Measurements from ENCODE around the gene SMIM15. TPM values are rescaled to one million over a fixed set of nuclear protein-coding genes. Genes with fewer than 3 reads are reported as not detected.
A peak's percentile ranks its signal among the peaks of the same experiment; 100 is the strongest.

SMIM15 gene
- total RNA-seq, 4 donors from 2014 or later = 23.1 to 30.6 (median 28.8) TPM

DNA sequence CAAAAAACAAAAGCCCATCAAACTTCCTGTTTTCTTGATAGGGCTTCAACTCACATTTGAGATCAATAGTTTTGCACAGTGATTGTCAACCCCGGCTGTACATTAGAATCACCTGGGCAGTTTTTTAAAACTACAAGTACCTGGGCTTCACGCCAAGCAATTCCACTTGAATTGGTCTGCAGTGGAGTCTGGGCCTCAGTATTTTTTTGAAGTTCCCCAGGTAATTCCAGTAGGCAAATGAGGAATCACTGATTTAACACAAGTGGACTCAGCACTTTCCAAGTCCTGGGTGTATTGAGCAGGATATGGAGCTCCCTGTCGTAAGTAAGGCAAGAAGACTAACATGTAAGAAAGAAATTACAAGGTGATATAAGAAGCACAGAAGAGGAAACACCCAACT is 14.8 kb upstream of the SMIM15 start:
- no peak for ATAC-seq (ENCODE audit: low FRiP score)
- TF ChIP-seq, protein P1, sequence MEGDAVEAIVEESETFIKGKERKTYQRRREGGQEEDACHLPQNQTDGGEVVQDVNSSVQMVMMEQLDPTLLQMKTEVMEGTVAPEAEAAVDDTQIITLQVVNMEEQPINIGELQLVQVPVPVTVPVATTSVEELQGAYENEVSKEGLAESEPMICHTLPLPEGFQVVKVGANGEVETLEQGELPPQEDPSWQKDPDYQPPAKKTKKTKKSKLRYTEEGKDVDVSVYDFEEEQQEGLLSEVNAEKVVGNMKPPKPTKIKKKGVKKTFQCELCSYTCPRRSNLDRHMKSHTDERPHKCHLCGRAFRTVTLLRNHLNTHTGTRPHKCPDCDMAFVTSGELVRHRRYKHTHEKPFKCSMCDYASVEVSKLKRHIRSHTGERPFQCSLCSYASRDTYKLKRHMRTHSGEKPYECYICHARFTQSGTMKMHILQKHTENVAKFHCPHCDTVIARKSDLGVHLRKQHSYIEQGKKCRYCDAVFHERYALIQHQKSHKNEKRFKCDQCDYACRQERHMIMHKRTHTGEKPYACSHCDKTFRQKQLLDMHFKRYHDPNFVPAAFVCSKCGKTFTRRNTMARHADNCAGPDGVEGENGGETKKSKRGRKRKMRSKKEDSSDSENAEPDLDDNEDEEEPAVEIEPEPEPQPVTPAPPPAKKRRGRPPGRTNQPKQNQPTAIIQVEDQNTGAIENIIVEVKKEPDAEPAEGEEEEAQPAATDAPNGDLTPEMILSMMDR (IDR thresholded peaks at IDR 0.05) = no peak
- DNase-seq (ENCODE audit: low spot score) = no peak

DNA sequence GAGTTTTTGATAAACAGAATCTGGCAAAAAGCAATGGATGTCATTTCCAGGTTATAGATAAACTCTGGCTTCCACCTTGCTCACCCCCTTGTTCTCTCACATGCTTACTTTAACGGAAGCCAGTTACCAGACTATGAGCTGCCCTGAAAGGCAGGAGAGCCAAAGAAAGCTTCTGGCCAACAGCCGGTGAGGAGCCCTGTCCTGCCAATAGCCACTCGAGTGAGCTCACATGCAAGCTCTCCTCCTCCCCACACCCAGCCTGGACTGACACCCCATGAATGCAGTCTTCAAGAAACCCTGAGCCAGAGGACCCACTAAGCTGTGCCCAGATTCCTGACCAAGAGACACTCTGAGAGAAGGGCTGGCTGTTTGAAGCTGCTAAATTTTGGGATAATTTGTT is 14.4 kb upstream of the SMIM15 start:
- TF ChIP-seq, protein P1 (IDR thresholded peaks at IDR 0.05) = no peak
- no peak for ATAC-seq (ENCODE audit: low FRiP score)

DNA sequence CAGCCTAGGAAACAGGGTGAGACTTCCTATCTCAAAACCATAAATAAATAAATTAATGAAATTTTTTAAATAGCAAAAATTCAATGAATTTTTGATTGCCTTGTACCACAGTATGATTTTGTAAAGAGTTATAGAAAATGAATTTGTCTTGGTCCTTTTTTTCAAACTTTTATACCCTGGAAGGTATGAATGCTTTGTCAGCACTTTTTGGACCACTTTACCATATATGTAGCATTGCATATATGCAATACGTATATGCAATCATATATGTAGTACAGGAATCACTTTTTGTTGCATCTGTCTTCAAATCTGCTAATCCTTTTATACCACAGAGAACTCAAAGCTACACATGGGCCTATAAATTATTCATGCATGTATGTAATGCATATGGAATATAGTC is 9.2 kb upstream of the SMIM15 start:
- DNase-seq (ENCODE audit: low spot score) (no peak), ATAC-seq (ENCODE audit: low FRiP score) (no peak)
- TF ChIP-seq, protein P1 (IDR thresholded peaks at IDR 0.05) = no peak

More for the DNA sequence above, 14.4 kb upstream of the SMIM15 start:
- no peak for DNase-seq (ENCODE audit: low spot score)

DNA sequence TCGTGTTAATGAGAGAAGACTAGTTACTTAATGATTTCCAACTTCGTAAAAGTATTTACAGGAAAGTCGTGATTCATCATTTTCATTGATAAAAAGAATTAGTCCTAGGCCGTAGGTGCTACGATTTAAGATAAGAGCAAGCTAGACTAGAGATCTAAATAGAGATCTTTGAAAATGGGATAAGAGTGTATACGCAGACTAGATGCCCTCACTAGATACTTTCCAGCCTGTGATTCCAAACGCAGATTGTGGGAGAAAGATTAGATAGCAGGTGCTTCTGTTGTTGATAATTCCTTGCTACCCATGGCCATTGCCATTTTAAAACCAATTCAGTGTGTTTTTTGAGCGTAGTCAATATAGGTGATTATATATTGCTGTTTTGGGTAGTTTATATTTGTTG is 6.7 kb upstream of the SMIM15 start:
- no peak for ATAC-seq (ENCODE audit: low FRiP score)
- TF ChIP-seq, protein P1 (IDR thresholded peaks at IDR 0.05) = no peak

DNA sequence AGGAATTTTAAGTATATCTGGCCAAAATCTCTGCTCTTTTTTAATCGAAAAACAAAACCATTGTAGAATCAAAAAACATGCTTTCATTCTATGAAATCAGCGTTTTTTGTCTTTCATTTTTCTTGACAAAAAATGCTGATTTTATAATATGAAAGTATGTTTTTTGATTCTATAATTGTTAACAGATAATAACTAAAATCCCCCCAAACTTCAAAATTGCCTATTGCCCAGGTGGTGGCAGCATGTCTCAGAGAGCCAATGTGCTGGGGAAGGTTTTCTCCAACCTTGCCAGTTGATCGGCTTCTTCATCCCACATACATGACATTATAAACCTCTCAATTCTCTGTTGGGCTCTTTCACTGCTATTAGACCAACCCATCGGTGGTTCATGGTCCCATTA is 5.1 kb upstream of the SMIM15 start:
- ATAC-seq (ENCODE audit: low FRiP score) = no peak
- TF ChIP-seq, protein P1 (IDR thresholded peaks at IDR 0.05) = no peak
- DNase-seq (ENCODE audit: low spot score) = no peak

More for the DNA sequence above, 6.7 kb upstream of the SMIM15 start:
- no peak for DNase-seq (ENCODE audit: low spot score)

DNA sequence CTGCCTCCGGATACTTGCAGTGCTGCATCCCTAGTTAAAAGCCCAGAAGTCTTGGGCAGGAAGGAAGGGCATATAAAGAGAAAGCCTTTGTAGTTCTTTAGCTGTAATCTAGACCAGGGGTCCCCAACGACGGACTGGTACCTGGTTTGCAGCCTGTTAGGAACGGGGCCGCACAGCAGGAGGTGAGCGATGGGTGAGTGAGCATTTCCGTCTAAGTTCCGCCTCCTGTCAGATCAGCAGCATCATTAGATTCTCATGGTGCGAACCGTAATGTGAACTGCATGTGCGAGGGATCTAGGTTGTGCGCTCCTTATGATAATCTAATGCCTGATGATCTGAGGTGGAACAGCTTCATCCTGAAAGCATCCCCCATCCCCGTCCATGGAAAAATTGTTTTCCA is 1.6 kb upstream of the SMIM15 start:
- TF ChIP-seq, protein P1 (IDR thresholded peaks at IDR 0.05) = no peak
- ATAC-seq (ENCODE audit: low FRiP score) (no peak), DNase-seq (ENCODE audit: low spot score) (no peak)

DNA sequence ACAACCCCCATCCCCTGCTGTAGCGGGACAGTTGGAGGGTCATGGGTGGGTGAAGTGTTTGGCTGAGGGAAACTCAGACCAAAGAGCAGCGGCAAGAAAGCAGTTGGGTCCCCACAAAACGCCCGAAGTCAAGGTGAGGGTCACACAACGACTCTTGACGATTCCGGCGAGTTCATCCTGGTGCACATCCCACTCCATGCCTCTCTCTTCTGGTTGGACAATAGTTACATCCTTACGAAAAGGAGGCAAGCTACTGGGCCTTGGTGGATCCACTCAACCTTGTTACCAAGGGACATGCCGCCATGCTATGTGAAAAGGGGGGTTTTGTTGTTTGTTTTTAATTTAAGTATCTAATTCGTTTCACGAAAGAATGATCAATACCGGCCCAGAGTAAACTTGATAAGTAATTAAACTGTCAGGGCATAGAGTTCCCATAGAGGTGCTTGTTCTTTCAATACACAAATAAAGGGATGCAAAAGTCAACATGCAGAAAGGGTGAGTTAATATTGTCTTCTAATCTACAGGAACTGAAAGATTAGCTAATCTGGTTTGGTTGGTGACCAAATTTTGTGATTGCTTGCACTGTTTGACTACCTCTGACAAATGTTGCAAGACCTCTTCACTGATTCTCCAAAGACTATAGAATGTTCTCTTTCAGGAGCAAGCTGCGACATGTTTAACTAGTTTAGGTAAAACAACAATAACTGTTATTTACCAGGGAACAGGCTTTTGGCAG is 732 bp upstream of the SMIM15 start:
- TF ChIP-seq, protein P1 (IDR thresholded peaks at IDR 0.05) = no peak
- DNase-seq (ENCODE audit: low spot score) (no peak), ATAC-seq (ENCODE audit: low FRiP score) (peak; percentile 17)
